Measurements from ENCODE around the gene MPHOSPH9. TPM values are rescaled to one million over a fixed set of nuclear protein-coding genes. Genes with fewer than 3 reads are reported as not detected.

The MPHOSPH9 gene
- 24.9 to 35.5 TPM (median 27.2 TPM) in 3 replicates for total RNA-seq
- long read RNA-seq, full-length matches to known transcripts: 1 of 21 reads
- long read RNA-seq, partial matches to known transcripts: 0 of 21 reads
- long read RNA-seq, other reads (novel, unspliced or antisense): 20 of 21 reads

- peak within 1 kb of the TSS; percentile 99 for H3K4me3 Mint-ChIP-seq (ENCODE audit: unreplicated experiment)
- no peaks in the 10 kb centered on the region for H3K27me3 Mint-ChIP-seq (ENCODE audit: low read depth)
- peak; percentile 100 for DNase-seq (ENCODE audit: low spot score)
- no peak for TF ChIP-seq CTCF (IDR thresholded peaks at IDR 0.05)
- H3K27ac Mint-ChIP-seq (ENCODE audit: unreplicated experiment): peak within 1 kb of the TSS; percentile 96
- H3K9me3 Mint-ChIP-seq (ENCODE audit: low read depth): no peaks in the 10 kb centered on the region
- no peaks in the 10 kb centered on the region for H3K36me3 Mint-ChIP-seq (ENCODE audit: low read depth)
- peaks cover 40% of the 10 kb centered on the region for H3K4me1 Mint-ChIP-seq (ENCODE audit: low read depth)
Measured at GRCh38 chr12:123232807-123233504, at the start of gene MPHOSPH9, which contains the start of gene MTRFR. Gene MPHOSPH9, minus strand, starts transcription at chr12:123233141. Its CDS starts 2,777 bp downstream, at chr12:123230364. Gene MTRFR, plus strand, starts transcription at chr12:123233436. Its CDS starts 20,239 bp downstream, at chr12:123253675.

GRCh38 chr12:123282111-123282510 lies 49.2 kb upstream of the MPHOSPH9 start:
- no peak overlapping the region for H3K27ac Mint-ChIP-seq (ENCODE audit: unreplicated experiment)
- H3K4me3 Mint-ChIP-seq (ENCODE audit: unreplicated experiment): no peak overlapping the region
- H3K27me3 Mint-ChIP-seq (ENCODE audit: low read depth): no peaks in the 10 kb centered on the region
- H3K36me3 Mint-ChIP-seq (ENCODE audit: low read depth): no peaks in the 10 kb centered on the region
- H3K4me1 Mint-ChIP-seq (ENCODE audit: low read depth): peaks cover 3% of the 10 kb centered on the region
- no peak for DNase-seq (ENCODE audit: low spot score)
- no peaks in the 10 kb centered on the region for H3K9me3 Mint-ChIP-seq (ENCODE audit: low read depth)
- TF ChIP-seq CTCF (IDR thresholded peaks at IDR 0.05): no peak

DNA sequence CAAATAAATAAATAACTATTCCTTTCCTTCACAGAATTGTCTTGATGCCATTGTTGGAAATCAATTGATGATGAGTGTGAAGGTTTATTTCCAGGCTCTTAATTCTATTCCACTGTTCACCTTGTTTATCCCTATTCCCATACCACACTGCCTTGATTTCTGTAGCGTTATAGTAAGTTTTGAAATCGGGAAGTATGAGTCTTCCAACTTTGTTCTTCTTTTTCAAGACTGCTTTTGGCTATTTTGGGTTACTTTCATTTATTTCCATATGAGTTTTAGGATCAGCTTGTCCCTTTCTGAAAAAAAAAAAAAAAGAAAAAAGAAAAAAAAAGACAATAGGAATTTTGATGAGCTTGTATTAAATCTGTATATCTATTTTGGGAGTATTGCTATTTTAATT lies 48.0 kb upstream of the MPHOSPH9 start:
- H3K4me3 Mint-ChIP-seq (ENCODE audit: unreplicated experiment): no peak overlapping the region
- no peaks in the 10 kb centered on the region for H3K27me3 Mint-ChIP-seq (ENCODE audit: low read depth)
- no peak for DNase-seq (ENCODE audit: low spot score)
- no peaks in the 10 kb centered on the region for H3K9me3 Mint-ChIP-seq (ENCODE audit: low read depth)
- H3K36me3 Mint-ChIP-seq (ENCODE audit: low read depth): no peaks in the 10 kb centered on the region
- no peaks in the 10 kb centered on the region for H3K4me1 Mint-ChIP-seq (ENCODE audit: low read depth)
- no peak overlapping the region for H3K27ac Mint-ChIP-seq (ENCODE audit: unreplicated experiment)
- no peak for TF ChIP-seq CTCF (IDR thresholded peaks at IDR 0.05)

- no peak for DNase-seq (ENCODE audit: low spot score)
- Mint-ChIP-seq H3K4me1 (ENCODE audit: low read depth) (no peaks in the 10 kb centered on the region), H3K27me3 (ENCODE audit: low read depth) (no peaks in the 10 kb centered on the region), H3K9me3 (ENCODE audit: low read depth) (no peaks in the 10 kb centered on the region), H3K36me3 (ENCODE audit: low read depth) (no peaks in the 10 kb centered on the region), H3K27ac (ENCODE audit: unreplicated experiment) (no peak overlapping the region), H3K4me3 (ENCODE audit: unreplicated experiment) (no peak overlapping the region)
- no peak for TF ChIP-seq CTCF (IDR thresholded peaks at IDR 0.05)
Measured at GRCh38 chr12:123278101-123278627, 45.2 kb upstream of the MPHOSPH9 start.

- Mint-ChIP-seq H3K4me1 (ENCODE audit: low read depth) (peaks cover 23% of the 10 kb centered on the region), H3K9me3 (ENCODE audit: low read depth) (no peaks in the 10 kb centered on the region), H3K27ac (ENCODE audit: unreplicated experiment) (no peak overlapping the region), H3K36me3 (ENCODE audit: low read depth) (peaks cover 3% of the 10 kb centered on the region), H3K27me3 (ENCODE audit: low read depth) (no peaks in the 10 kb centered on the region), H3K4me3 (ENCODE audit: unreplicated experiment) (no peak overlapping the region)
- TF ChIP-seq CTCF (IDR thresholded peaks at IDR 0.05): no peak
- DNase-seq (ENCODE audit: low spot score): peak; percentile 35
Measured at GRCh38 chr12:123273166-123273565, 40.2 kb upstream of the MPHOSPH9 start.
